Neural cell (in vitro differentiated cells): ENCODE measurements around the gene NFE2L3.

ENCODE experiments used
- CTCF ChIP-seq: fragments of 450-650 bp; IDR thresholded peaks from 2 replicates; pipeline ENCODE4 v1.5.1; 2014; ENCODE audit warnings: antibody characterized with exemption, mild to moderate bottlenecking, moderate library complexity; ENCODE audit not compliant: poor library complexity, severe bottlenecking
- EP300 ChIP-seq: fragments of 450-650 bp; conservative IDR thresholded peaks from 2 replicates; pipeline ENCODE4 v1.6.1; 2014; ENCODE audit warnings: antibody characterized with exemption, mild to moderate bottlenecking, moderate library complexity; ENCODE audit not compliant: poor library complexity, severe bottlenecking
- EZH2 ChIP-seq: fragments of 200-600, 300-800 bp; shearing (Covaris generic), sonication (generic); IDR thresholded peaks from 2 replicates; pipeline ENCODE4 v1.6.1; 2014; ENCODE audit warnings: antibody characterized with exemption, low read length, borderline replicate concordance, mild to moderate bottlenecking; ENCODE audit not compliant: insufficient read depth, poor library complexity, severe bottlenecking
- MXI1 ChIP-seq: fragments of 450-650 bp; conservative IDR thresholded peaks from 2 replicates; pipeline ENCODE4 v1.6.1; 2014; ENCODE audit warnings: antibody characterized with exemption, mild to moderate bottlenecking; ENCODE audit not compliant: poor library complexity, severe bottlenecking
- POLR2AphosphoS5 ChIP-seq: IDR thresholded peaks from 2 replicates; pipeline ENCODE4 v1.6.1; 2012
- RAD21 ChIP-seq: fragments of 450-650 bp; conservative IDR thresholded peaks from 2 replicates; pipeline ENCODE4 v1.6.1; 2014; ENCODE audit warnings: antibody characterized with exemption, mild to moderate bottlenecking, moderate library complexity
- REST ChIP-seq: IDR thresholded peaks from 2 replicates; pipeline ENCODE4 v1.6.1; 2012; ENCODE audit warnings: borderline replicate concordance
- SMC3 ChIP-seq: fragments of 450-650 bp; conservative IDR thresholded peaks from 2 replicates; pipeline ENCODE4 v1.6.1; 2014; ENCODE audit warnings: antibody characterized with exemption, mild to moderate bottlenecking, moderate library complexity; ENCODE audit not compliant: poor library complexity
- TAF1 ChIP-seq: IDR thresholded peaks from 2 replicates; pipeline ENCODE4 v1.6.1; 2012; ENCODE audit warnings: low read depth

GRCh38 chr7:26151650-26151952 is 397 bp upstream of the NFE2L3 start:
- TF ChIP-seq CTCF: no peak
- no peak for TF ChIP-seq POLR2AphosphoS5
- no peak for TF ChIP-seq MXI1
- TF ChIP-seq EP300: no peak
- no peak for TF ChIP-seq EZH2
- no peak for TF ChIP-seq REST
- TF ChIP-seq TAF1: no peak
- no peak for TF ChIP-seq RAD21
- TF ChIP-seq SMC3: no peak
